HG03575 (cell line): ENCODE results near the gene GLRB.
"Not testable (repeated sequence)": the region's sequence is repeated elsewhere in the genome, so short reads cannot be mapped to it uniquely, and the experiment has no call there.

Experiments used
- ATAC-seq: cut with Tn5 transposase; IDR thresholded peaks from one replicate; pipeline ENCODE4 v1.9.1; 2021; ENCODE audit not compliant: unreplicated experiment, insufficient number of reproducible peaks, low FRiP score; ENCODE audit errors: extremely low read depth

GLRB gene

DNA sequence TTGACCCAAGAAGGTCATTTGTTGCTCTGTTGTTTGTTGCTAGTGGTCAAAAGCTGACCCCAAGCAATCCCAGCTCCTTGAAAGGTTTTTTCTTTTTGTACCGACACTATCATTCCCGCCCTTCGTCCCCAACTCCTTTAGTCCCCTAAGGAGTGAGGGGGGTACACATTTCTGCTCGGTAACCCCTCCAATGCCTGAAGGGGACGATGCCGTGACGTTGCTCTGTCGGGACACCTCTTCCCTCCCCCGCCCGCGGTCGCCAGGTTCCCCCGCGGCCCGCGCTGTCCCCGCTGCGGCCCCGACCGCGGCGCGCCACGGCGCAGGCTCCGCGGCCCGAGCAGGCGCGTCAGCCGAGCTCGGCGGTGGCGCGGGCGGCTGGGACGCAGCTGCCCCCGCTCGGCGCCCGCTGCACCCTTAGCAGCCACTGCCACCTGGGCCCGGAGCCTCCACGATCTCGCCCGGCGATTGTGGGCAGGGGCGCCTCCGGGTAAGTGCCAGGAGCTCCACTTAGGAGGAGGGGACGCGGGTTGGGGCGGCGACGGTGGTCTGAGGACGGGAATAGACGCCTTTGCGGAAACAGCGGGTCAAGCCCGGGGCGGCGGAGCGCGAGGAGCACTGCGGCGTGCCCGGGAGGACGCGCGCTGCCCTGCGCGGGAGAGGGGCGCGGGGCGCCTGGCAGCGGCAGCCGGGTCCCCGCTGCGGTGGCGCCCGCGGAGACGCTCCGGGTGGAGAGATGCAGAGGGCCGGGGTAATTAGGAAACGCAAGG lies at the start of gene GLRB:
Gene GLRB, plus strand, starts transcription at position 340 of the 767 bp plus-strand sequence. CDS start 1,875 bp downstream, outside the sequence.
- ATAC-seq = no peak

DNA sequence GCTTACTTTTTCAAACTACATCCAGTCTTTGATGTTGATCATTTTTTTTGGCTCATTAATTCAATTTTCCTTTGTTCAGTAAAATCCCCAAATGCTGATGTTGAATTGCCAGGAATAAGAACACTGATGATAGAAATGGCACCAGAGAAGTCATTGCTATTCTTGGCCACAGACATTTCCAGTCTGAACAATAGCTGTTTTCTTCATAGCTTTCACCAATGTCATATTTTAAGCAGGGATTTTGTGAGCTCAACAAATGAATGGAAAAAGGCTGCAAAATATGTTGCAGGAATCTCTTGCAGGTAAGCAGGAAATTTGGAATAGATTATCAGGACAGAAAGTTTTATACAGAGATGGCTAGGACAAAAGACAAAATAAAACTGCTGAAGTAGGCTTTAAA lies 40.5 kb upstream of the GLRB start:
- no peak for ATAC-seq

GRCh38 chr4:157040405-157040804 lies 35.5 kb upstream of the GLRB start:
- no peak for ATAC-seq

DNA sequence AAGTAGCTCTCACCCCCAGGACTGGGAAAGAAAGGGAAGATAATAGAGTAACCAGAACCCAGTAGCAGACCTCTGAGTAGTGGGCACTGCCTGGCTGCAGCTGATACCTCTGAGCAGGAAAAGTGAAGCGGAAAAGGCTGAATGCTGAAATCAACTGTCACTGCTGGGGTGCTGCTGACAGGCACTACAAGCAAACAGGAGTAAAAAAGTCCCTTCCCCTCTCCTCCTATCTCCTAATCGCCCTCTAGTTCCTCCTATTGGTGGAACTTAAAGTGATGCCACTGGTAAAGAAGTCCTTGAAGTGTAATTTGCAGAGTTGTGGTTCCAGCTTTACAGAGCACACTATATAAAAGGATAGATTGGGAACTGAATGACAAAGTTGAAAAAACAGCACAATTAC lies 32.8 kb upstream of the GLRB start:
- no peak for ATAC-seq

GRCh38 chr4:157045507-157046127 lies 30.3 kb upstream of the GLRB start:
- peak; percentile 54 for ATAC-seq

DNA sequence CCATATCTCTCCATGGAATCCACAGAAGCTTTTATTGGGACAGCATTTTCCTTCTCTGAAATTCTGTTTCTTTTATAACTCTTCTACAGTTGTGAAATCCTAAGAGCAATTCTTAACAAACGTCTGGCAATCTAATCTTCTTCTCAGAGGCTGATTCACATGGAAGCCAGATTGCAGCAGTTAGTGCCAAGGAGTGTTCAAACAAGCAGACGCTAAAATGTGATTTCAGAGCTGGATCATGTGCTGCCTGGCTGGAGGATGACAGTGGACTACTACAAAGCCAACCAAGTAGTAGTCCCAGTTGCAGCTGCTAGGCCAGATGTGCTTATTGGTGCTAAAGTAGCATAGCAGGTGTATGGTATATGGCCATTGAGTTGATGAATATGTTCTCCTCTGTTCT lies 27.7 kb upstream of the GLRB start:
- no peak for ATAC-seq

DNA sequence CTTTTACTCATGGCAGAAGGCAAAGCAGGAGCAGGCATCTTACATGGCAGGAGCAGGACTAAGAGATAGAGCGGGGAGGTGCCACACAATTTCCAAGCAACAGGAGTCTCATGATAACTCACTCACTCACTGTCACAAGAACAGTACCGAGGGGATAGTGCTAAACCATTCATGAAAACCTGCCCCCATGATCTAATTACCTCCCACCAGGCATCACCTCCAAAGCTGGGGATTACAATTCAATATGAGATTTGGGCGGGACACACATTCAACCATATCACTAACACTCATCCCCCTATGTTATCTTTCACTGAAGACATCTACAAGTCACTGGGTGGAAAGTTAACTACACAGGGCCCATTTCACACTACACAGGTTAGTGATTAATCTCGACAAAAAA lies 25.4 kb upstream of the GLRB start:
- ATAC-seq = no peak

GRCh38 chr4:157052429-157053040 lies 23.4 kb upstream of the GLRB start:
- no peak for ATAC-seq

DNA sequence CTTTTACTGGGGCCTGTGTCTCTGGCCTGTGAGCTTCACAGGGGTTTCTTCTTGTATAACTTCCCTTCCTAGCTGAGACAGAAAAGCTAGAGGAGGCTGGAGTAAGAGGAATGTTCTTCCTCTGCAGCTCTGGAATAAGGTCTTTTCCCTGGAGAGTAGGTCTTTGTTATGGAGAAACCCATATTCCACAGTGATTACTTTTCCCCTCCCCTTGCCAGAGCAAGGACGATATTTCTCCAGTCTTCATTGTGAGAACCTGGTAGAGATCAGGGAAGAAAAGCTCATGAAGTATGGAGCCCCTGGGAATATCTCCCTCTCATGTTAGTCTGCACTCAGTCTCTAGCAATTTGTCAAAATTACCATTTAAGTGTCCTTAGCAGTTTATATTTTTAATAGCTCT lies 18.7 kb upstream of the GLRB start:
- no peak for ATAC-seq

- ATAC-seq = not testable (repeated sequence)
These were observed 17.1 kb upstream of the GLRB start for GRCh38 chr4:157058899-157059298.

DNA sequence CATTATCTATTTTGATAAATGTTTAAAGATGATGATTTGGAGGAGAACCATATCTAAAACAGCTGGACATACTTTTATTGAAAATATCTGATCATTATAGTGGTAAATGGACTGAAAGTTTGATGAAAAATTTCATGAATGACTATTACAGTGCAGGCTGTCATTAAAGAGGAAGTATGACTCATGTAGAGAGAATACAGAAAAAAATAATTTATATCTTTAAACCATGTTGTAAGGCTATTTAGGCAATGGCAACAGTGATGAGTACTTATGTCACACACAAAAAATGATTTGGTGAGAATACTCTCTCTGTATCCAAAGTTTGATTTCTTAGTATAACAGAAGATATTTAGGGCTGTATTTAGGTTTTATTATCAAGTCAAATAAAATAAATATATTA lies 3.9 kb upstream of the GLRB start:
- no peak for ATAC-seq

- no peak for ATAC-seq
These were observed 549 bp upstream of the GLRB start for GRCh38 chr4:157075401-157075800.

- no peak for ATAC-seq
These were observed 613 bp downstream of the GLRB start for GRCh38 chr4:157076578-157076947.

GRCh38 chr4:157079441-157079840 lies 3.5 kb downstream of the GLRB start:
- ATAC-seq = no peak

GRCh38 chr4:157080605-157081004 lies 4.7 kb downstream of the GLRB start:
- no peak for ATAC-seq

DNA sequence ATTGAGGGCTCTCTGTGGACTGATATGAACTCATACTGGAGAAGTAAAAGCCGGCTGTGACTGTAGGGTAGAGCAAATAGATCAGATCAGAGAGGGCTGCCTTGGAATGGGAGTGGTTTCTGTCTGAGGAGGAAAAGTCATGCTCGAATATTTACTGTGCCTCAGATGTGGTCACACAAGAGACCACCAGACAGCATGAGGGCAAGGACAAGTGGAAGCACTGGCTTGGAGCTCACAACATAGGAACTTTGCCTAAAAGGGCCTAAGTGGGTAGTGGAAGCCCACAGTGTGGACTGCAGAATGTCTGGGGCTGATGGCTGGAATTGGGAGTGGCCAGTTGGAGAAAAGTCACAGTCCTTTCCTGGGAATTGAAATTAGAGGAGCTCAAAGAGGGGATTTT lies 19.8 kb downstream of the GLRB start:
- no peak for ATAC-seq

GRCh38 chr4:157096439-157096838 lies 20.5 kb downstream of the GLRB start:
- no peak for ATAC-seq

GRCh38 chr4:157099506-157099905 lies 23.6 kb downstream of the GLRB start:
- no peak for ATAC-seq

- ATAC-seq = no peak
These were observed 28.6 kb downstream of the GLRB start for GRCh38 chr4:157104541-157104940.

DNA sequence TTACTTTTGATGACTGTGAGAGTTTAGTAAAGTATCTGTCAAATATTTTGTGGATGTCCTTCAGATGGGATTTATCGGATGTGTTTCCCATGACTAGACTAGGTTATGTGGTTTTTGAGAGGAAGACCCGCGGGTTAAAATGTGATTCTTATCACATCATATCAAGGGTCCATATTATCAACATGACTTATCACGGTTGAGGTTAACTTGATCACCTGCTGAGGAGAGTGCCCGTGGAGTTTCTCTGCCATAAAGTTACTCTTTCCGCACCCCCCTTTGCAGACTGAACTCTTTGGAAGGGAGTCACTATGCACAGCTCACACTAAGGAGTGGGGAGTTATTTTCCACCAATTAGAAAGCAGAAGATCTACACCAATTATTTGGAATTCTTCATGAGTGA lies 38.7 kb downstream of the GLRB start:
- no peak for ATAC-seq
